Mammary epithelial cell (primary cell): ENCODE data around the gene VPS54.

Experiments
- EZH2 ChIP-seq: IDR thresholded peaks from 2 replicates; pipeline ENCODE4 v1.6.1; 2012; ENCODE audit warnings: low read length, inconsistent platforms, borderline replicate concordance
- TF ChIP-seq, protein P1 (sequence below), 2 donors: IDR thresholded peaks in 1 of 2; conservative IDR thresholded peaks in 1 of 2; 2 replicates each; pipeline ENCODE4 v1.5.1; 2011 to 2012; ENCODE audit warnings: inconsistent platforms in 2 of 2, low read length in 2 of 2, mild to moderate bottlenecking in 2 of 2, control low read depth in 1 of 2, low read depth in 1 of 2; ENCODE audit not compliant: insufficient read depth in 1 of 2; ENCODE audit errors: extremely low read depth in 1 of 2

DNA sequence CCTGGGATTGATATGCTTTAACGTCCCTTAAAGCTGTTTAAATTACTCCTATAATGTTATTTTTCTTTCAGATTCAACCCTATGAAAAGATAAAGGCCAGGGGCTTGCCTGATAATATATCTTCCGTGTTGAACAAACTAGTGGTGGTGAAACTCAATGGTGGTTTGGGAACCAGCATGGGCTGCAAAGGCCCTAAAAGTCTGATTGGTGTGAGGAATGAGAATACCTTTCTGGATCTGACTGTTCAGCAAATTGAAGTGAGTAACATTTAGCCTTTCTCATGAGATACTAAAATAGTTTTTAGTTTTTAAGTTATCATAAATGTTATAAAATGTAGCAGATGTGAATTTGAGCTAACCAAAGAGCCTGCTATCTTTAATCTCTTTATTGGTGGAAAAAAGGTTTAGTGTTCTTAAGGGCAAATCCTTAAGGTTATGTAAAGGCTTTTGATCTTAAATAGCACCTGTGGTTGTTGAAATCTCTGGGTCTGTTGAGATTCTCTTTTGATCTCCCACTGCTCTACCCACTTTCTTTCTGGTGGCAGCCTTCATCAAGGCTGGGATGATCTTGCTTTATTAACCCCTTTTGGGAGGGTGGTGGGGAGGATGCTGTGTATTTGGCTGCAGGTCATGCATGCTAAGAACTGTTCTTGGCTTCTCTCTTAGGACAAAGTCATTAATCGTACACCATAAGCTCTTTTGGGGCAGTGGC is 136.7 kb downstream of the VPS54 start:
- TF ChIP-seq, protein P1, sequence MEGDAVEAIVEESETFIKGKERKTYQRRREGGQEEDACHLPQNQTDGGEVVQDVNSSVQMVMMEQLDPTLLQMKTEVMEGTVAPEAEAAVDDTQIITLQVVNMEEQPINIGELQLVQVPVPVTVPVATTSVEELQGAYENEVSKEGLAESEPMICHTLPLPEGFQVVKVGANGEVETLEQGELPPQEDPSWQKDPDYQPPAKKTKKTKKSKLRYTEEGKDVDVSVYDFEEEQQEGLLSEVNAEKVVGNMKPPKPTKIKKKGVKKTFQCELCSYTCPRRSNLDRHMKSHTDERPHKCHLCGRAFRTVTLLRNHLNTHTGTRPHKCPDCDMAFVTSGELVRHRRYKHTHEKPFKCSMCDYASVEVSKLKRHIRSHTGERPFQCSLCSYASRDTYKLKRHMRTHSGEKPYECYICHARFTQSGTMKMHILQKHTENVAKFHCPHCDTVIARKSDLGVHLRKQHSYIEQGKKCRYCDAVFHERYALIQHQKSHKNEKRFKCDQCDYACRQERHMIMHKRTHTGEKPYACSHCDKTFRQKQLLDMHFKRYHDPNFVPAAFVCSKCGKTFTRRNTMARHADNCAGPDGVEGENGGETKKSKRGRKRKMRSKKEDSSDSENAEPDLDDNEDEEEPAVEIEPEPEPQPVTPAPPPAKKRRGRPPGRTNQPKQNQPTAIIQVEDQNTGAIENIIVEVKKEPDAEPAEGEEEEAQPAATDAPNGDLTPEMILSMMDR (conservative IDR thresholded peaks at IDR 0.05 in 1 of 2, IDR thresholded peaks at IDR 0.05 in 1 of 2; ENCODE audit: extremely low read depth in 1 of 2, insufficient read depth in 1 of 2, low read depth in 1 of 2, low read length in 2 of 2), result no peak
- no peak for TF ChIP-seq EZH2
